ENCODE measurements around the gene TSPAN12. TPM values are rescaled to one million over a fixed set of nuclear protein-coding genes. Genes with fewer than 3 reads are reported as not detected.

The TSPAN12 gene
- total RNA-seq, 2 experiments from 2014 or later = not detected

- H3K4me3 Mint-ChIP-seq = no peak overlapping the region
- H3K36me3 Mint-ChIP-seq (ENCODE audit: low read depth) = no peaks in the 10 kb centered on the region
- no peaks in the 10 kb centered on the region for H3K27me3 Mint-ChIP-seq
- H3K27ac Mint-ChIP-seq = no peak overlapping the region
- ChIA-PET POLR2A (no interaction called here), CTCF (interaction anchor here (0.9 kb wide), 1 partner anchor 18 kb away, joined by 3 read pairs; no protein-coding TSS in a partner anchor)
- DNase-seq = no peak
- no peaks in the 10 kb centered on the region for H3K9me3 Mint-ChIP-seq
- H3K4me1 Mint-ChIP-seq = no peaks in the 10 kb centered on the region
These were observed 115.6 kb downstream of the TSPAN12 start for GRCh38 chr7:120742372-120742771.

DNA sequence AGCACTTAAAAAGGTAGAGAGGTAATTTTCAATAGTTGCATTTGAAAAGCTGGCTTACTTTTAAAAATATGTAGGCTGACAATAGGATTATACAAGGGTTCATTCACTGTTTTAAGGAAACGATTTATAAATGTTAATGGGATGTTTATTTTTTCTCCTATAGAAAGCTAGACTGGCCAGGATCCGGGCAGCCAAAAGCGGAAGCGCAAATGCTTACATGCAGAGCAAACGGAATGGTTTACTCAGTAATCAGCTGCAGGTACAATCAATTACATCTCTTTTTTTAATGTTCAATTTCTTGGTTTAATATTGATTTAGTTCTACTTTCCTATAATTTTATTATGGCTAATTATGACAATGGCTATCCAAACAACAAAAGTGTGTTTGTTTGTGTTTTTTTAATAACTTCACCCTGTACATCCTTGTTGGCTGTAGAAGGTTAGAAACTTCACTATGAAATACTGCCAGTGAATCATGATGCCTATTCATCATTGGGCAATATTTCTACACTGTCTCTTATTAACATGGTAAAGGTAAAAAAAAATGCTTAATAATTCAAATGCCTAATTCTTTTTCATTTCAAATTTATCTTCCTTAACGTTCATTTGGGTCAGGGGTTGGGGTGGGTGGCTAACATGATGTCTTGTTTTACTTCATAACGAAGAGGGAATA is 116.4 kb downstream of the TSPAN12 start:
- DNase-seq = no peak
- POLR2A ChIA-PET = no interaction called here
- H3K4me3 Mint-ChIP-seq = no peak overlapping the region
- H3K4me1 Mint-ChIP-seq = no peaks in the 10 kb centered on the region
- CTCF ChIA-PET = no interaction called here
- H3K9me3 Mint-ChIP-seq = no peaks in the 10 kb centered on the region
- no peak overlapping the region for H3K27ac Mint-ChIP-seq
- no peaks in the 10 kb centered on the region for H3K27me3 Mint-ChIP-seq
- H3K36me3 Mint-ChIP-seq (ENCODE audit: low read depth) = no peaks in the 10 kb centered on the region

GRCh38 chr7:120740348-120740747 is 117.6 kb downstream of the TSPAN12 start:
- DNase-seq = no peak
- Mint-ChIP-seq H3K4me3 (no peak overlapping the region), H3K9me3 (no peaks in the 10 kb centered on the region), H3K27me3 (no peaks in the 10 kb centered on the region), H3K27ac (no peak overlapping the region), H3K36me3 (ENCODE audit: low read depth) (no peaks in the 10 kb centered on the region), H3K4me1 (no peaks in the 10 kb centered on the region)
- ChIA-PET CTCF (no interaction called here), POLR2A (no interaction called here)

DNA sequence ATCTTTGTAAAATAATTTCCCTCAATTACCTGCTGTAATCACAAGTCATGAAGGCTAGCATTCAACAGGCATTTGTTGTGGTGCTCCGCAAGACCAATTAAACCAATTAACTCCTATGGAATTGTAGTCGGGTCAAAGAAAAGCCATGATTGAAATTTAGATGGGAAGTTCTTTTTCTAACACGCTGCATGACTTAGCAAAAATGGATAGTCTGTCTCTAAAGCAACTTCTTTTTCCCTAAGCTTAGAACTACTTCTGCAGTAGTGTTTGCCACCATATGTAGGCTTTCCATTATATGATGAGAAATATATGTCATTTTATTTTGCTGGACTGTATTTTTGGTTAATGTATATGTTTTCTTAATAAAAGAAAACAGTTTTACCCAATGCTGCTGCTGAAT is 119.1 kb downstream of the TSPAN12 start:
- DNase-seq = no peak
- Mint-ChIP-seq H3K36me3 (ENCODE audit: low read depth) (no peaks in the 10 kb centered on the region), H3K9me3 (no peaks in the 10 kb centered on the region), H3K4me3 (no peak overlapping the region), H3K27me3 (no peaks in the 10 kb centered on the region), H3K27ac (no peak overlapping the region), H3K4me1 (no peaks in the 10 kb centered on the region)
- CTCF ChIA-PET = no interaction called here
- POLR2A ChIA-PET = no interaction called here

Other genes starting within 250 kb of the TSPAN12 start
- gene ING3, start 92.6 kb upstream of the TSPAN12 start, total RNA-seq = 10 to 100 TPM; 22.2 to 26.5 TPM
- gene CPED1, start 130.6 kb upstream of the TSPAN12 start, total RNA-seq = not detected

Data from activated CD4-positive, alpha-beta memory T cell treated with anti-CD3 and anti-CD28 coated beads, Interleukin-2, amount 10 ng/mL, durations not matched to agents 7 days and 5 days (primary cell).